Thyroid gland (tissue), 4 donors: Measurements from ENCODE around the gene LPAR1. TPM values are rescaled to one million over a fixed set of nuclear protein-coding genes. Genes with fewer than 3 reads are reported as not detected.

ENCODE experiments used
- DNase-seq, 2 donors: peaks; one replicate each; pipeline ENCODE4 v3.0.0-alpha.2; 2019
- H3K27ac ChIP-seq, 3 donors: fragments of 200-600 bp; sonication (generic); 1 replicate in 2 of 3; 2 replicates in 1 of 3; pipeline ENCODE4 v1.5.1; 2016 to 2019; ENCODE audit warnings: mild to moderate bottlenecking in 1 of 3, moderate library complexity in 1 of 3
- H3K27me3 ChIP-seq: fragments of 200-600 bp; sonication (generic); one replicate; pipeline ENCODE4 v1.5.1; 2019
- H3K36me3 ChIP-seq, 2 donors: fragments of 200-600 bp; sonication (generic); one replicate each; pipeline ENCODE4 v1.5.1; 2016 to 2019
- H3K4me1 ChIP-seq, 2 donors: fragments of 200-600 bp; sonication (generic); one replicate each; pipeline ENCODE4 v1.5.1; 2017 to 2019
- H3K4me3 ChIP-seq, 3 donors: fragments of 200-600 bp; sonication (generic); replicated peaks in 1 of 3; 1 replicate in 2 of 3; 2 replicates in 1 of 3; pipeline ENCODE4 v1.5.1; 2016; ENCODE audit warnings: mild to moderate bottlenecking in 1 of 3
- H3K9me3 ChIP-seq: fragments of 200-600 bp; sonication (generic); one replicate; pipeline ENCODE4 v1.5.1; 2017
- CTCF ChIP-seq, 6 experiments: fragments of 200-600 bp in 3 of 6; fragments of 450-650 bp in 3 of 6; sonication (generic) in 3 of 6; IDR thresholded peaks; one replicate each; pipeline ENCODE4 v1.5.1; 2016 to 2019; ENCODE audit warnings: antibody characterized with exemption in 6 of 6, mild to moderate bottlenecking in 2 of 6, inconsistent platforms in 1 of 6, moderate library complexity in 1 of 6
- POLR2A ChIP-seq, 2 donors: fragments of 450-650 bp; IDR thresholded peaks; one replicate each; pipeline ENCODE4 v1.6.1; 2017; ENCODE audit warnings: antibody characterized with exemption in 2 of 2, mild to moderate bottlenecking in 2 of 2, moderate library complexity in 1 of 2
- WGBS, 2 donors: methylation state at CpG; one replicate each; pipeline ENCODE4 v1.1.5; 2017; 5-methylcytosine and 5-hydroxymethylcytosine counted together
- intact Hi-C: fragments of 100-400 bp; cut with DNase I; formaldehyde crosslinking; loops from one replicate; pipeline ENCODE4 v1.15.1; 2023
- total RNA-seq, 4 donors: library from RNA; depleted of rRNA; stranded (reverse); fragments of >200 nt; gene quantifications; one replicate each; pipeline ENCODE4 v1.2.3, GENCODE V29; 2016

Gene LPAR1
- total RNA-seq, 4 donors from 2014 or later = 40.8 to 98.5 (median 56.4) TPM

- no peaks in the 10 kb centered on the region for H3K36me3 ChIP-seq
- no peak for TF ChIP-seq CTCF (IDR thresholded peaks at IDR 0.05)
- TF ChIP-seq POLR2A (IDR thresholded peaks at IDR 0.05) = no peak
- no peaks in the 10 kb centered on the region for H3K27me3 ChIP-seq
- no peak overlapping the region for H3K4me3 ChIP-seq
- intact Hi-C loops = no loop called here
- no peaks in the 10 kb centered on the region for H3K4me1 ChIP-seq
- no peak overlapping the region for H3K27ac ChIP-seq
- no peak for DNase-seq
- H3K9me3 ChIP-seq = no peaks in the 10 kb centered on the region
- WGBS, 2 donors = 95 to 98% methylated on average over 2 of the region's 2 CpGs
Observed at GRCh38 chr9:110990481-110990880, 47.8 kb downstream of the LPAR1 start.

DNA sequence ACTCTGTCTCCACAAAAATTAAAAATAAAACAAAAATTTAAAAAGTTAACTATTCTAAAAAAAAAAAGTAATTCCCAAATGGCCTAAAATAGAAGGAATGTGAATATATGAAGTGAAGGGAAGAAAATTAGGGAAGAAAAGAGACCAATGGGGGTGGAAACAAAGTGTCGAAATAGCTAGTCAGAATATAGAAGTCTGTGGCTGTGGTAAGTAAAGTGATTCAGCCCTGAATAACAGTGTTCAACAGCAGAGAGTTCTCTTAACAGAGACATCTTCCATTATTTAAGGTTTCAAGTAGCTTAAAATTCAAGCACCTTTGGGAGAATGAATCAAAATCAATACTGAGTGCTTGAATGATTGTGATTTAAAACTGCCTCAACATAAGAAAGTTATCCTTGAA, 51.7 kb downstream of the LPAR1 start:
- DNase-seq = no peak
- WGBS, 2 donors = 91 to 92% methylated on average over 1 of the region's 1 CpG
- no peaks in the 10 kb centered on the region for H3K27me3 ChIP-seq
- H3K27ac ChIP-seq = no peak overlapping the region
- H3K4me1 ChIP-seq = no peaks in the 10 kb centered on the region
- intact Hi-C loops = no loop called here
- no peak overlapping the region for H3K4me3 ChIP-seq
- no peaks in the 10 kb centered on the region for H3K9me3 ChIP-seq
- no peaks in the 10 kb centered on the region for H3K36me3 ChIP-seq
- TF ChIP-seq CTCF (IDR thresholded peaks at IDR 0.05) = no peak
- TF ChIP-seq POLR2A (IDR thresholded peaks at IDR 0.05) = no peak

DNA sequence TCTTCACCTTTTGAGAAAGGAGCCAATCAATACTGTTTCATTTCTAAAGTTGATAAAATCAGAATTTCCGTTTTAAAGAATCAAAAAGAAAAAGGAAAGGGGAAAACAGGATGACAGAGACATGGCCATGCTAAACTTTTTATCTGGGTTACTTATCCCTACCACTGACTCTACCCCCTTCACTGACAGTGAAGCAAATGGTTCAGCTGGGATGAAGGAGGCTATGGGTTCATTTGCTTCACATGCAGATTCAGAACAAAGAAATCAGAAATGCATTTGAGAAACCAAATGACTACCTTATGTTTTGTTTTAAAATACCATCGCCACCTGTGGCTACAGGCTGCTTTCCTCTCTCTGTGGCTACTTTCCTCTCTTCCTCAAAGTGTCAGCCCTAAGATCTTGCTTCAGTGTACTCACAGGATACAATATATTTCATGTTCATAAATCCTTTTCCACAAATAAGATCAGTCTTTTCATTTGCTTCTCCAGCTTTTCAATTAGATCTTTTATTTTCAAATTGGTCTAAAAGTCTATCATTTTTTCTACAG, 53.3 kb downstream of the LPAR1 start:
- Histone ChIP-seq H3K4me1 (no peaks in the 10 kb centered on the region), H3K4me3 (no peak overlapping the region), H3K36me3 (no peaks in the 10 kb centered on the region), H3K27ac (no peak overlapping the region), H3K9me3 (no peaks in the 10 kb centered on the region), H3K27me3 (no peaks in the 10 kb centered on the region)
- intact Hi-C loops = no loop called here
- no peak for DNase-seq
- no peak for TF ChIP-seq CTCF (IDR thresholded peaks at IDR 0.05)
- TF ChIP-seq POLR2A (IDR thresholded peaks at IDR 0.05) = no peak
- WGBS, 2 donors = 61 to 85% methylated on average over 2 of the region's 2 CpGs

DNA sequence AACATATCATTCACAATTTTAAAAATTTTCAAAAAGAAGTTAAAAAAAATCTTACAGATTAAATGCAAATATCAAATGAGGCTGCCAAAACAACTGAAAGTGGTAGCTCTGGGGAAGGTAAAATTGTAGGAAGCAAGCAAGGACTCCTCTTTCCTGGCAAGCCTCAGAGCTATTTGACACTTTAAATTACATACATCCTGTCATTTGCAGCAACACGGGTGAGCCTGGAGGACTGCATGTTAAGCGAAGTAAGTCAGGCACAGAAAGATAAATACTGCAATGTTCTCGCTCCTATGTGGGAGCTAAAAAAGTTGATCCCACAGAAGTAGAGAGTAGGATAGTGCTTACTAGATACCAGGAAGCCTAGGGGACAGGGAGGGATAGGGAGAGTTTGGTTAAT, 58.0 kb downstream of the LPAR1 start:
- no peak for DNase-seq
- H3K27ac ChIP-seq = no peak overlapping the region
- no peaks in the 10 kb centered on the region for H3K36me3 ChIP-seq
- TF ChIP-seq CTCF (IDR thresholded peaks at IDR 0.05) (no peak), POLR2A (IDR thresholded peaks at IDR 0.05) (no peak)
- no peaks in the 10 kb centered on the region for H3K9me3 ChIP-seq
- intact Hi-C loops = no loop called here
- no peak overlapping the region for H3K4me3 ChIP-seq
- H3K4me1 ChIP-seq = peaks cover 0 to 8% of the 10 kb centered on the region in 2 donors
- no peaks in the 10 kb centered on the region for H3K27me3 ChIP-seq
- 76 to 82% methylated on average over 3 of the region's 3 CpGs for WGBS, 2 donors

DNA sequence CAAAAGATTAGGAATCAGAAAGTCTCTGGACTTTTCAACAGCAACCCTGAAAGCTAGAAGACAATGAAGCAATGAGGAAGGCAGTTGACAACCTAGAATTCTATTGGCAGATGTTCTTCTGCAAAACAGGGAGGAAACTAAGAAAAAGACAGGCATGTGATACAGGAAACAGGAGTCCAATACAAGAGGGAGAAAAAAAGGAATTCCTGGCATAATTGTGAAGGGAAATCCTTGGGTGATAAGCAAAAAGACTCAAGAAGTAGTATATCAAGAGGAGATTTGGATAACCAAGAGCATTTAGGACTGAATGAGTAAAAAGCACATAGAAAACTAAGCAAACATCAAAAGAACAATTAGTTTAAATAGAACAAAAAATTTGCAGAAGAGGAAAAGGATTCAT, 58.6 kb downstream of the LPAR1 start:
- intact Hi-C loops = no loop called here

More for the DNA sequence above, 58.6 kb downstream of the LPAR1 start:
- Histone ChIP-seq H3K4me1 (peaks cover 0 to 8% of the 10 kb centered on the region in 2 donors), H3K27ac (no peak overlapping the region), H3K27me3 (no peaks in the 10 kb centered on the region), H3K36me3 (no peaks in the 10 kb centered on the region), H3K4me3 (no peak overlapping the region), H3K9me3 (no peaks in the 10 kb centered on the region)
- TF ChIP-seq POLR2A (IDR thresholded peaks at IDR 0.05) (no peak), CTCF (IDR thresholded peaks at IDR 0.05) (no peak)
- no peak for DNase-seq
